Stimulated activated CD4-positive, alpha-beta T cell treated with anti-CD3 and anti-CD28 coated beads, TNF-alpha, amount 100 ng/mL, for 4 hours (primary cell): Measurements from ENCODE around the gene TMEM59L.
"Not testable (repeated sequence)": the region's sequence is repeated elsewhere in the genome, so short reads cannot be mapped to it uniquely, and the experiment has no call there.

Experiments used
- DNase-seq, 3 experiments: peaks; one replicate each; pipeline ENCODE4 v3.0.0-alpha.2; 2020; ENCODE audit warnings: low read depth in 3 of 3

Gene TMEM59L

DNA sequence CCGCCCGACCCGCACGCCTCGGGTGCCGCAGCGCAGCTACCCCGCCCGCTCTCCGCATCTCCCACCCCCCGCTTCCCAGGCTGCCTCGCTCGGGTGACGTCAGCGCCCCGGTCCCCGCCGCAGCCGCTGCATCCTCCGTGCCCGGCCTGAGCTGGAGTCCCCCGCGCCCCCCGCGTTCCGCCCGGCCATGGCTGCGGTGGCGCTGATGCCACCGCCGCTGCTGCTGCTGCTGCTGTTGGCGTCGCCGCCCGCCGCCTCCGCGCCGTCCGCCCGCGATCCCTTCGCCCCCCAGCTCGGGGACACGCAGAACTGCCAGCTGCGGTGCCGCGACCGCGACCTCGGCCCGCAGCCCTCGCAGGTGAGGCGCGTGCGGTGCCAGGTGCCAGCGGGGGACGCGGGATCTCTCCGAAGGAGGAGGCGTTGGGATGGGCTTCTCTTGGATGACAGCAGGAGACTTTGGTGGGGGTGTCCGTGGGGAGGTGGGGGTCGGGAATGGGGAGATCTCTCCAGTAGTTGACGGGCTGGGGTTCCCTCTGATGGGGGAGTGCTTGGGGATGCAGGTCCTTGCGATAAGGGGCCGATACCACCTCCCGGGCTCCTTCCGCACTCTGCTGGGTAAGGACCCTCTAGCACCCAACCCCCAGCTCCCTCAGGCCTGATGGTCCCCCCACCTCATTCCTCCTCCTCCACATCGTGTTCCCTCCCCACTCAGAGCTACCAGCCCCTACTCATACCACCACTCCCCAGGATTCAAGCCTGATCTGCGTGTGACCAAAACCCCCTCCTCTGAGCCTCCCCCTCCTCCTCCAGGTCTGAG, at the start of gene TMEM59L:
TSS of gene TMEM59L (plus strand) at position 99 of the 817 bp plus-strand sequence. CDS start at position 188, 89 bp downstream.
- DNase-seq = no peak

DNA sequence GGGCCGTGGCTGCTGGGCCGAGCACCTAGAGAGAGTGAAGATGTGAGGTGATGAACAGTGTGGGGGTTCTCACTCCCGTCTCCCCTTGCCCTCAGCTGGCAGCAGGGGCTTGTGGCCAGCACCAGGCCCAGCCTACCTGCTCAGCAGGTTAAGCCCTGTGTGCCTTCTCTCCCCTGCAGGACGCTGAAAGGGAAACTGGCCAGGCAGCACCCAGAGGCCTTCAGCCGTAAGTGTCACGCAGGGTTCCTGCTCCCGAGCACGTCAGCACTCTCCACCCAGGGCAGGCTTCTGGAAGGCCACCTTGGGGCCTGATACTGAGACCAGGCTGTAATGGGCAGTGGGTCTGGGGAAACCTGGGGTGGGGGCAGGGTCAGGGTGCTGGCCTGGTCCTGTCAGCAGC, 45.7 kb upstream of the TMEM59L start:
- no peak for DNase-seq

DNA sequence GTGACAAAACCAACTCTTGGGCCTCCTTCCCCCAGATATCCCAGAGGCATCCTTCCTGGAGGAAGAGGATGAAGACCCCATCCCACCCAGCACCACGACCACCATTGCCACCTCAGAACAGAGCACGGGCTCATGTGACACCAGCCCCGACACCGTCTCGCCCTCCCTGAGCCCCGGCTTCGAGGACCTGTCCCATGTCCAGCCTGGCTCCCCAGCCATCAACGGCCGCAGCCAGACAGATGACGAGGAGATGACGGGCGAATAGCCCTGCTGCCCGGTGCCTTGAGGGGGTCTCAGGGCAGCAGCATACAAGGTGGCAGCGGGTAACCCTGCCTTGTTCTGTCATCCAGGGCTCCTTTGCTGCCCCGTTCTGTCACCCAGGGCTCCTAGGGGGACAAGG, 44.3 kb upstream of the TMEM59L start:
- DNase-seq = no peak

DNA sequence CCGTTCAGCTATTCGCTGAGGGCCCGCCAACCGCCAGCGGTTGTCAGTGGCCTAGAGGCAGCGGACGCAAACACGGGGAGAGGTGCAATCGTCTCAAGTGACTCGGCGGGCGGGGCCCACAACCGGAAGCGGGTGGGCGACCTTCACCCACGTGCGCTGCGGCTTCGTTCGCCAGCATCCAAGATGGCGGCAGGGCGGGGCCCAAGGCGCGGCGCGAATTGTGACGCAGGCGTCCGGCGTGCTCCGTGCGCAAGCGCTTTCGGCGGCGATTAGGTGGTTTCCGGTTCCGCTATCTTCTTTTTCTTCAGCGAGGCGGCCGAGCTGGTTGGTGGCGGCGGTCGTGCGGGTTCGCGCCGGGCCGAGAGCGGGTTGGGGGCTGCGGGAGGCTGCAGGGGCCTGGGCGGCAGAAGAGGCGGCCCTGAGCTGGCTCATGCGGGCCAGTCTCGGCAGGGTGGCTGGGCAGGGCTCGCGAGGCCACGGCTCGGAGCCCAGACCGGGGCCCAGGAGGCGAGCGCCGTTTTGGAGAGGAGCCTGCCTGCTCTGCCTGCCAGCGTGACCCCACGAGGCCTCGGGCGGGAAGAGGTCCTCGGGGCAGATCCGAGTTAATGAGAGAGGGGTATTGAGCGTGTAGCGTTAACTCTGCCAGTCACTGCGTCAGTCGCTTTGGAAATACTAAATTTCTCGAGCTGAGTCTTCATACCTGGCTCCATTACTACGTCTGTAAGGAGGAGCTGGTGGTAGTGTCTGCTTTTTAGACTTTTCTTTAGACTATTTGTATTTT, 40.9 kb upstream of the TMEM59L start, which contains the start of gene UBA52:
TSS of gene UBA52 (plus strand) at position 294 of the 781 bp plus-strand sequence. CDS start 1,444 bp downstream, outside the sequence.
- peak; percentile 98 for DNase-seq

DNA sequence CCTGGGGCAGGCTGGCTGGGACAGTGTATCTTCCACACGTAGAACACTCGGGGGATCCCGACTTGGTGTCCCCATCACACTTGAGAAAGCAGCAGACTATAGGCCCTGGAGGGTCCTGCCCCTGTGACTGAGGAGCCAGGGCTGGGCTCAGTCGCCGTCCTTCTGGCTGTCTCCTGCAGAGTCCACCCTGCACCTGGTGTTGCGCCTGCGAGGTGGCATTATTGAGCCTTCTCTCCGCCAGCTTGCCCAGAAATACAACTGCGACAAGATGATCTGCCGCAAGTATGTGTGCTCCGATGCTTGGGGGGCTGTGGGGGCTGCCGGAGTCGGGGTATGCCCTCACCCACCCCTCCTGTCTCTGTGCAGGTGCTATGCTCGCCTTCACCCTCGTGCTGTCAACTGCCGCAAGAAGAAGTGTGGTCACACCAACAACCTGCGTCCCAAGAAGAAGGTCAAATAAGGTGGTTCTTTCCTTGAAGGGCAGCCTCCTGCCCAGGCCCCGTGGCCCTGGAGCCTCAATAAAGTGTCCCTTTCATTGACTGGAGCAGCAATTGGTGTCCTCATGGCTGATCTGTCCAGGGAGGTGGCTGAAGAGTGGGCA, 37.9 kb upstream of the TMEM59L start:
- DNase-seq = no peak

DNA sequence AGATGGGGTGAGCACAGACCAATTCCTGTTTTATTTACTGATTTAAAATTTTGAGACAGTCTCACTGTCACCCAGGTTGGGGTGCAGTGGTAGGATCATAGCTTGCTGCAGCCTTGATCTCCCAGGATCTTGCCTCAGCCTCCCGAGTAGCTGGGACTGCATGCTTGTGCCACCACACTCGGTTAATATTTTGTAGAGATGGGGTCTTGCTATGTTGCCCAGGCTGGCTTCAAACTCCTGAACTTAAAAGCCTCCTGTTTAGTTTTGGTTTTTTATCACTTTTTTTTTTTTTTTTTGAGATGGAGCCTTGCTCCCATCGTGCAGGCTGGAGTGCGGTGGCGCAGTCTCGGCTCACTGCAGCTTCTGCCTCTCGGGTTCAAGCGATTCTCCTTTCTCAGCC, 36.3 kb upstream of the TMEM59L start:
- DNase-seq = no peak

DNA sequence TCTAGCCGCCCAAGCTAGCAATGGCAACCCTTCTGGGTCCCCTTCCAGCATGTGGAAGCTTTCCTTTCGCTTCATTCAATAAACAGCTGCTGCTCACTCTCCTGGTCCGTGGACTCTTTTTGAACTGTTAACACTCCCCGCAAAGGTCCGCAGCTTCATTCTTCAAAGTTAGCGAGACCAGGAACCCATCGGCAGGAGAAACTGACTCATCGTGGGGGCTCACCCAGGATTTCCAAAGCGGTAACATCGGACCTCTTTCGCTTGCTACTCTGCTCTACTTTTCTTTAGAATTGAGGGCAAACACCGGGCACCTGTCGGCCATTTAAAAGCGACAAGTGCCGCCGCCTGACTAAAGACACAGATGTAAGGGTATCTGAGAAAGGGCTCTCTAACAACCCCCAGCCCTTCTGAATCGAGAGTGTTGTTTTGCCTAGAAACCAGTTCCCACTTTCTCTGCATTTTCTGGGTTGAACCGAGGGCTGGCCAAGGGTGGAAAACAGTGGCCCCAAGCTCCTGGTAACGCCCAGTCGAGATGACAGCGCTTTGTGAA, 35.2 kb upstream of the TMEM59L start:
- DNase-seq = no peak

DNA sequence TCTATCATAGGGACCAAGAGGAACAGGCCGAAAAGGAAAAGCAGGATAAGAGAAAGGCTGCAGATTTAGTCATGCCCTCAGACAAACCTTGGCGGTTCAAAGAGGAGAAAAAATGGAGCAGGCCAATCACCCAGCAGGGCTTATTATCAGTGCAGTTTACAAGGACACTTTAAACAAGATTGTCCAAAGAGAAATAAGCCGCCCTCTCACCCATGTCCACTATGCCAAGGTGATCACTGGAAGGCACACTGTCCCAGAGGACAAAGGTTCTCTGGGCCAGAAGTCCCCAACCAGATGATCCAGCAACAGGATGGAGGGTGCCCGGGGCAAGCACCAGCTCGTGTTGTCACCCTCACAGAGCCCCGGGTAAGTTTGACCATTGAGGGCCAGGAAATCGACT, 32.4 kb upstream of the TMEM59L start:
- DNase-seq = no peak

DNA sequence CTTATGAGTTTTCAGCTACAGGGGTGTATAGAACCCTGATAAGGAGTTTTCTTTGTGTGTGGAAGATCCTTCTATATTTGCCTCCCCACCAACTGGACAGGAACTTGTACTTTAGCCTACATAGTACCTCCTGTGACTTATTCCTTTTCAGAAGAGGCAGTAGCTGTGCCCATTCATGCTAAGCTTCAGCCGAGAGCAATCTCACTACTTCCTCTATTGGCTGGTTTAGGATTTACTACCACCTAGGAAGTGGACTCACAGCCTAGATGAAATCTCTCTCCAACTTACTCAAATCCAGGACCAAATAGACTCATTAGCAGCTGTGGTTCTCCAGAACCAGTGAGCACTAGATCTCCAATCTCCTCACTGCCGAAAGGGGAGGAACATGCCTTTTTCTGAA, 26.4 kb upstream of the TMEM59L start:
- no peak for DNase-seq

DNA sequence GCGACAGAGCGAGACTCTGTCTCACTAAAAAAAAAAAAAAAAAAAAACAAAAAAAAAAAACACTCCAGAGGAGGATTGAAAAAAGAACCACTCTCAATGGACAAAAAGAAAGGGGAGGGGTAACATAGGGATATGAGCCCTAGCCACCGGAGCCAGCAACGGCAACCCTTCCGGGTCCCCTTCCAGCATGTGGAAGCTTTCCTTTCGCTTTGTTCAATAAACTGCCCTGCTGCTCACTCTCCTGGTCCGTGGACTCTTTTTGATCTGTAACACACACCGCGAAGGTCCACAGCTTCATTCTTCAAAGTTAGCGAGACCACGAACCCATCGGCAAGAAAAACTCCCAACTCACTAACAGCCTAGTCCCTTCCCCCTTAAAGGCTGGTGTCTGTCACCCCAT, 25.1 kb upstream of the TMEM59L start:
- DNase-seq = no peak

DNA sequence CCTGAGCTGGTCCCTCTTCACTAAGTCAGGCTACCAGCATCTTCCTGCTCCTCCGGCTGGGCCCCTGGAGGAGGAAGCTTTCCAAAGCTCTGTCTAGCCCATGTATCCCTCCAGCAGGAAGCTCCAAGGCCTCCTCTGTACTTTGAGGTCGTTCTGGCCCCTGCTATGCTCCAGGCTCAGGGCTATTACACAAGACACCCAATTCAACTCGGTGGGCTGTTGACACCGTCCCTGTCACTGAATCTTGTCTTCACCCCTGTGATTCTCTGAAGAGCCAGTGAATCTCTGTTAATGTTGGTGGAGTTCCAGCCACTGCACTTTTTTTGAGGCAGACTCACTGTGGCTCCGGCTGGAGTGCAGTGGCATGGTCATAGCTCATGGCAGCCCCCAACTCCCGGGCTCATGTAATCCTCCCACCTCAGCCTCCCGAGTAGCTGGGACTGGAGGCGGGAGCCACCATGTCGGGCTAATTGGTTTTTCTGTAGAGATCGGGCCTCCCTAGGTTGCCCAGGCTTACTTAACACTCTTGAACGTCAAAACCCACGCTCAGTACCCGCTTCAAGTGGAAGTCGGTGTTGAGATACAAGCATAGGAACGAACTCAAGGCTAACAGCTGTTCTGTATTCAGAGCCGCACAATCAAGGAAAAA, 24.6 kb upstream of the TMEM59L start:
- DNase-seq = no peak

DNA sequence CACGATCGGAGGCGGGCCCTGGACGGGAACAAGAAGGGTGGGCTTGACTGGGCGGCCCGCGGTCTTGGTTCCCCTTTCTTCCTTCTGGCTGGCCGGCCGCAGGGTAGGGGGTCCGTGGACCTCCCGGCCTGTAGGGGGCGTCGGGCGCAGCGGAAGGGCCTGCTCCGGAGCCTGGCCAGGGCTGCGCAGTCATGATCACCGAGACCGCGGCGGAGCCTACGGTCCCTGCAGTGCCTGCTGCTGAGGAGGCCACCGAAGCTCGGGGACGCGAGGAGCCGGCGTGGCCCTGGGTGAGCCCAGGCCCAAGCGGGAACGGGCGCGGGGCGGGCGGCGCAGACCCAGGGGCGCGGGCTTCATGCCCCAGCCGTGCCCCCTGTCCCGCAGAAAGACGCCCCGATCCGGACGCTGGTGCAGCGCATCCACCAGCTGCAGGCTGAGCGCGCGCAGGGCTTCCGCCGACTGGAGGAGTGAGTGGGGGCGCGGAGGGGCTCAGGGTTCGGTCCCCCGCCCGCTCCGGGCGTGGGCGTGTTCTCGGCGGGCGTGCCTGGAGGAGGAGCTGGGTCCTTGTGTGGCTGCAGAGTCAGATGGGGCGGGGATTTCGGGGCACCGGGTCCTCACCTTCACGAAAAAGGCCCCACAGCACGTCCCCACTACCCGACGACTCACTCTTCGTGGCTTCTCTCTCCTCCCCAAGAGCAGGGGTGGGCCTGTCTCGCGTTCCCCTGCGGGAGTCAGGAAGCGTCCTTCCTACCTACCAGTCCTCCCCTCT, 23.9 kb upstream of the TMEM59L start, which contains the start of gene REX1BD:
TSS of gene REX1BD (plus strand) at position 188 of the 769 bp plus-strand sequence. CDS start at position 192, 4 bp downstream.
- DNase-seq = peak; percentile 85 to 88 (median 87)

DNA sequence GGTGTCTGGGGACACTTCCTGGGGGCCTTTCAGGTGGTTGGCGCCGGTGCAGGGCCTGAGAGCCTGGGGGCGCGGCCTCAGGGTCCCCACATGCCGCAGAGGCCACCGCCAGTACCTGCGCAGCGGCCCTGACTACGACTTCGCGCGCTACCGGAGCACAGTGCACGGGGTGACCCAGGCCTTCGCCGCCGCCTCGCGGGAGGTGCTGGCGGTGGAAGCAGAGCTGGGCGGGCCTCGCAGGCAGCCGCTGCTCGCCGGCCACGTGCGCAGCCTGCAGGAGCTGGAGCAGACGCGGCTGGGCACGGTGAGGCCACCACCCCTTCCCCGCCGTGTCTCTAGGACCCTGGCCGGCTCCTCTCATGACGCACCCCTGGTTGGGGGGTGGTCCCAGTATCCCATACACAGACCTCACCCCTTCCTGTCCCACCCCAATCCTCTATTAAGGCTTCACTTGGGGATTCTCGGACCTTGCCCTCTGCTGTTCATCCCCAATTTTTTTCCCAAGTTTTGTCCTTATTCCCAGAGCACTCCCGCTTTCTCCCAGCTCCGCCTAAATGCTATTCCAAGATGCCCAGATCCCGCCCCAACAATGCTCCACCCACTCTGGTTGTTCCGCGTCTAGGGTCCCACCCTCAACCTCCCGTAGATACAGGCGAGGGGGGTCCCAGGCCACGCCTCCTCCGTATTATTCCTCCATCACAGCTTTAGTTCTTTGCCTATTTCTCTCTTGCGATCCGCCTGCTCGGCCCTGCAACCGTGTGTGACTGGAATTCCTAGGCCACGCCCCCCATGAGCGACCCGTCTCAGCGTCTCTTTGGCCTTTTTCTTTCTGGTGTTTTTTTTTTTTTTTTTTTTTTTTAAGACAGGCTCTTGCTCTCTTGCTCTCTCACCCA, 23.0 kb upstream of the TMEM59L start:
- peak in 1 of 3 experiments; percentile 37 for DNase-seq

DNA sequence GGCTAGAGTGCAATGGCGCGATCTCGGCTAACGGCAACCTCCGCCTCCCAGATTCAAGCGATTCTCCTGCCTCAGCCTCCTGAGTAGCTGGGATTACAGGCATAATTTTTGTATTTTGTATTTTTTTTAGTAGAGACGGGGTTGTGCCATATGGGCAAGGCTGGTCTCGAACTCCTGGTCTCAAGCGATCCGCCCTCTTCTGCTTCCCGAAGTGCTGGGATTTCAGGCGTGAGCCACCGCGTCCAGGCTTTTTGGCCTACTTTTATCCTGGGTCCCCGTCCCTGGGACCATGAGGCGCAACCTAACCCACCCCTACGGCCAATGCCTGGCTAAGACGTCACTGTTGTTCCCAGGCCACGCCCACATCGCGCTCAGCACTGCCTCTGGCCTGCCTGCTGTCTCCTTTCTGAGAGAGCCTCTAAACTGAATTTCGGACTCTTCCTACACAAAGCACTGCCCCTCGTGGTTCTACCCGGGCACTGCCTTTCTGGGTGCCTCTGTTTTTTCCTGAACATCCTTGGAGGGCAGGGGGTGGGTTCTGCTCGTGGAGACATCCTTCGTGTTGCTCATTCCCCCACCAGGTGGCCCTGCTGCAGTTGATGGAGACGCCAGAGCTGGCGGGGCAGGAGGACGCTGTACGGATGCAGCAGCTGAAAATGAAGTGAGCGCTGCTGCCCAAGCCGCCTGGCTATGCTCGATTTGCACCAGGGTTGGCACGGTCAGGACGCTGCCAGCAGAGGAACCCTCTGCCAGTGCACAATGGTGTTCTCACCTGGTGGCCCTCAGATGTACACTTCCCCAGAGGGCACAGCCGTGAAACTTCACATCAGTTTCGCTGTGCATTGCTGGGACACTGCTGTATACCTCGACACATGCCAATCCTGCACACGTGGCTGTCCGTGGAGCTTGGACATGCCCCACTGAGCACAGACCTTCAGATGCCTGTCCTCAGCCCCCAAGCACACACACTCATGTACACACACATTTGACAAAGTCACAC, 22.1 kb upstream of the TMEM59L start:
- DNase-seq = no peak

DNA sequence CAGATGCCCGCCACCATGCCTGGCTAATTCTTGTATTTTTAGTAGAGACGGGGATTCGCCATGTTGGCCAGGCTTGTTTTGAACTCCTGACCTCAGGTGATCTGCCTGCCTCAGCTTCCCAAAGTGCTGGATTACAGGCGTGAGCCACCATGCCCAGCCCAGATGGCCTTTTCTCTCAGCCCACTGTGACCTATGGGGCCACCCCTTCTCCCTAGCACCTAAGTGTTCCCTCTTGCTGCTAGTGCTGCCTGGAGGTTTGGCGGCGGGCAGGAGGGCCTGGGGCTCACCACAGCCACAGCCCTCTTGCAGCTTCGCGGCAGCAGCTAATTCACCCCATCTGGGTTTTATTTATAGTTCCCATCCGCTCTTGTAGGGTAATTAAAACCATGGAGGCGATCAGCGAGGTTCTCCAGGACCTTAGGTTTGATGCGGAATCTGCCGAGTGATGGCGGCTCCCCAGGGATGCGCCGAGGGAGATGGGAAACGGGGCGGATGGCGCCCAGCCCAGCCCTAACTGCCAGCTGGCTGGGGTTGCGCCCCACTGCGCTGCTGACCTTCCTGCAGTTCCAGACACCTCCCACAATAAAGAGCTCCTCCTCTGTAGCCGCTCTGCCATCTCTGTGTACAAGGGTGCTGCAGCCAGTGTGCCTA, 20.8 kb upstream of the TMEM59L start:
- DNase-seq = no peak

DNA sequence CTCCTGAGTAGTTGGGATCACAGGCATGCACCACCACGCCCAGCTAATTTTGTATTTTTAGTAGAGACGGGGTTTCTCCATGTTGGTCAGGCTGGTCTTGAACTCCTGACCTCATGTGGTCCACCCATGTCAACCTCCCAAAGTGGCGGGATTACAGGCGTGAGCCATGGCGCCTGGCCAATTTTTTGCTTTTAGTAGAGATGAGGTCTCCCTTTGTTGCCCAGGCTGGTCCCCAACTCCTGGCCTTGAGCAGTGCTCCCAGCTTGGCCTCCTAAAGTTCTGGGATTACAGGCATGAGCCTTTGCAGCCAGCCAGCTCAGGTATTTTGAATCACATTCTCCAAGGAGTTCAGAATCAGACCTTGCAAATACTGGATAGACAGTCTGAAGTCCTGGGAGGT, 19.9 kb upstream of the TMEM59L start:
- DNase-seq = not testable (repeated sequence)

DNA sequence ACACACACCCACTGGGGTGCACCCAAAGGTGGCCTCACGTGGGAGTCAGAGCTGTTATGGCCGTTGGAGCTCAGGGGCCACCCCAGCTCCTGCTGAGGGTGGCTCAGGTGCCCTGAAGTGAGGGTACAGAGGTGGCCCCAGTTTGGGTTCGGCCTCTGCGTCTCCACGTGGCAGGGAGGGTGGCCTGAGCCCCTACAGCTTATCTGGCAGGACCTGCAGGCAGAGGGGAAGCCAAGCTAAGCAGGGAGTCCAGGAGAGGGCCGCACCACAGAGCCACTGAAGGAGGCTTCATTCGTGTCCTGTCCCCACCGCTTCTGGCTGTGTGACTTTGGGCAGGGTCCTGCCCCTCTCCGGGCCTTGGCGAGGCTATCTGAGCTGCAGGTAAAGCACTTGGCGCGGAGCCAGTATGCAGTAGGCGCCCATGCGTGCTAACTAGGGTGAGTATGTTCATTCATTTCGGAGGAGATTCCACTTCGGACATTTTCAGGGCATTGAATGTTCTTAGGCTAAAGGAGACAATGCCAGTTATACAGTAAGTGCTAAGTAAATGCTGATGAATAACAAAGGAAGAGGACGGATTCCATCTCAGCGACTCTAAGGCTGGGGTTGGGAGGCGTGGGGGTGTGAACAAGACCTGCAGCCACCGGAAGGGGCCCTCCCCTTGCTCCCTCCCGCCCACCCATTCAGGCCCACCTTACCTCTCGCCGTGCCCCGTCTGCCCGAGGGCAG, 19.1 kb upstream of the TMEM59L start:
- no peak for DNase-seq
